RCC 7860 (cell line): ENCODE measurements around the gene HDAC4.

ENCODE experiments used
- DNase-seq: peaks from one replicate; pipeline ENCODE4 v3.0.0-alpha.2; 2015; ENCODE audit warnings: low spot score
- FAIRE-seq: peaks from 2 replicates; lab custom pipeline; 2012; peaks lifted over from hg19 to GRCh38; lab: Jason Lieb, UNC

Gene HDAC4

GRCh38 chr2:239285071-239285931 lies 115.5 kb downstream of the HDAC4 start:
- DNase-seq (no peak), FAIRE-seq (no peak)

- no peak for FAIRE-seq
Measured at GRCh38 chr2:239283961-239284795, 116.6 kb downstream of the HDAC4 start.

GRCh38 chr2:239283288-239283945 lies 117.4 kb downstream of the HDAC4 start:
- no peak for DNase-seq
- FAIRE-seq: no peak

More at GRCh38 chr2:239283961-239284795, 116.6 kb downstream of the HDAC4 start:
- no peak for DNase-seq

- no peak for DNase-seq
- no peak for FAIRE-seq
Measured at GRCh38 chr2:239282448-239283287, 118.2 kb downstream of the HDAC4 start.

GRCh38 chr2:239280296-239281017 lies 120.4 kb downstream of the HDAC4 start:
- FAIRE-seq: peak; percentile 30
- DNase-seq: peak; percentile 50

GRCh38 chr2:239279508-239280295 lies 121.1 kb downstream of the HDAC4 start:
- FAIRE-seq (no peak), DNase-seq (no peak)

GRCh38 chr2:239278941-239279365 lies 121.9 kb downstream of the HDAC4 start:
- FAIRE-seq (no peak), DNase-seq (no peak)

- DNase-seq (no peak), FAIRE-seq (no peak)
Measured at GRCh38 chr2:239278361-239278760, 122.5 kb downstream of the HDAC4 start.

- FAIRE-seq (no peak), DNase-seq (no peak)
Measured at GRCh38 chr2:239277401-239278085, 123.3 kb downstream of the HDAC4 start.

- no peak for FAIRE-seq
- DNase-seq: no peak
Measured at GRCh38 chr2:239276851-239277250, 124.0 kb downstream of the HDAC4 start.

GRCh38 chr2:239275847-239276831 lies 124.7 kb downstream of the HDAC4 start:
- no peak for FAIRE-seq
- no peak for DNase-seq

- FAIRE-seq (peak; percentile 64), DNase-seq (peak; percentile 84)
Measured at GRCh38 chr2:239275044-239275685, 125.7 kb downstream of the HDAC4 start.

GRCh38 chr2:239274391-239275043 lies 126.3 kb downstream of the HDAC4 start:
- FAIRE-seq (no peak), DNase-seq (peak; percentile 47)

- FAIRE-seq: no peak
Measured at GRCh38 chr2:239273280-239274234, 127.3 kb downstream of the HDAC4 start.

GRCh38 chr2:239272626-239273025 lies 128.2 kb downstream of the HDAC4 start:
- FAIRE-seq (no peak), DNase-seq (no peak)

More at GRCh38 chr2:239273280-239274234, 127.3 kb downstream of the HDAC4 start:
- no peak for DNase-seq
